A673 (cell line): ENCODE data around the gene ACADVL. TPM values are rescaled to one million over a fixed set of nuclear protein-coding genes. Genes with fewer than 3 reads are reported as not detected.

Source experiments
- BruUV-seq: library from RNA; stranded (reverse); fragments of 400-500 nt; replicated peaks from 2 replicates; lab custom pipeline; 2021; lab: Mats Ljungman, UMichigan
- CTCF ChIA-PET: fragments of 300-600 bp; sonication (Branson Sonifier 250); formaldehyde crosslinking; loops from one replicate; lab custom pipeline; 2022; ENCODE audit warnings: antibody characterized with exemption; lab: Charles Lee
- POLR2A ChIA-PET: fragments of 300-600 bp; sonication (Branson Sonifier 250); formaldehyde crosslinking; loops from one replicate; lab custom pipeline; 2022; ENCODE audit warnings: antibody characterized with exemption; ENCODE audit not compliant: low non-redundant PET; lab: Charles Lee
- DNase-seq: peaks from one replicate; pipeline ENCODE4 v3.0.0-alpha.2; 2015; ENCODE audit warnings: low spot score
- H3K27ac ChIP-seq: fragments of 200-600 bp; sonication (generic); 2 replicates; pipeline ENCODE4 v1.5.1; 2016; ENCODE audit warnings: mixed run types, low read depth, mild to moderate bottlenecking, mixed read lengths, antibody characterized with exemption, low read length; ENCODE audit not compliant: poor library complexity, severe bottlenecking
- H3K27me3 ChIP-seq: fragments of 200-600 bp; sonication (generic); replicated peaks from 2 replicates; pipeline ENCODE4 v1.6.1; 2017; ENCODE audit warnings: mixed run types, low read depth, mild to moderate bottlenecking, mixed read lengths, antibody characterized with exemption, low read length; ENCODE audit not compliant: insufficient read depth, poor library complexity
- H3K36me3 ChIP-seq: fragments of 200-600 bp; sonication (generic); 2 replicates; pipeline ENCODE4 v1.6.1; 2016; ENCODE audit warnings: mixed run types, mild to moderate bottlenecking, mixed read lengths, antibody characterized with exemption, low read length; ENCODE audit not compliant: insufficient read depth, poor library complexity, severe bottlenecking
- H3K4me1 ChIP-seq: fragments of 200-600 bp; sonication (generic); 2 replicates; pipeline ENCODE4 v1.6.1; 2017; ENCODE audit warnings: mixed run types, mild to moderate bottlenecking, mixed read lengths, antibody characterized with exemption, low read length; ENCODE audit not compliant: insufficient read depth, poor library complexity, severe bottlenecking
- H3K4me3 ChIP-seq: fragments of 200-600 bp; sonication (generic); 2 replicates; pipeline ENCODE4 v1.5.1; 2016; ENCODE audit warnings: low read depth, mixed run types, mild to moderate bottlenecking, mixed read lengths, low read length; ENCODE audit not compliant: poor library complexity, severe bottlenecking
- H3K9me3 ChIP-seq: fragments of 200-600 bp; sonication (generic); 2 replicates; pipeline ENCODE4 v1.6.1; 2016; ENCODE audit warnings: mixed run types, low read depth, mild to moderate bottlenecking, mixed read lengths, antibody characterized with exemption, low read length; ENCODE audit not compliant: poor library complexity, severe bottlenecking
- CTCF ChIP-seq: fragments of 300-800, 200-600 bp; sonication (generic); conservative IDR thresholded peaks from 2 replicates; pipeline ENCODE4 v1.5.1; 2017; ENCODE audit warnings: low read depth, mild to moderate bottlenecking, antibody characterized with exemption, low read length, moderate library complexity, mixed read lengths
- EZH2 ChIP-seq: fragments of 200-600 bp; sonication (generic); IDR thresholded peaks from 2 replicates; pipeline ENCODE4 v1.6.1; 2017; ENCODE audit warnings: borderline replicate concordance, low read depth, mild to moderate bottlenecking, mixed read lengths, antibody characterized with exemption, low read length; ENCODE audit not compliant: poor library complexity, severe bottlenecking
- intact Hi-C: fragments of 100-400 bp; cut with micrococcal nuclease; formaldehyde crosslinking; loops from one replicate; pipeline ENCODE4 v1.10.0; 2022; ENCODE audit not compliant: unreplicated experiment
- total RNA-seq: library from RNA; stranded (reverse); gene quantifications from 2 replicates; pipeline ENCODE4 v1.2.3, GENCODE V29; 2021

Gene ACADVL
- total RNA-seq, 1 experiment from 2014 or later, result 425 TPM

GRCh38 chr17:7256766-7257456 is 37.2 kb downstream of the ACADVL start:
- H3K9me3 ChIP-seq, result no peaks in the 10 kb centered on the region
- H3K4me3 ChIP-seq, result no peak overlapping the region
- no peak for DNase-seq
- POLR2A ChIA-PET, result no interaction called here
- CTCF ChIA-PET, result interaction anchor here (0.6 kb wide), 1 partner anchor 100 kb away, joined by 3 read pairs; no protein-coding TSS in a partner anchor
- no peaks in the 10 kb centered on the region for H3K27me3 ChIP-seq
- H3K27ac ChIP-seq, result no peak overlapping the region
- intact Hi-C loops, result no loop called here
- no TSS peak for BruUV-seq
- TF ChIP-seq CTCF (no peak), EZH2 (no peak)
- H3K4me1 ChIP-seq, result peaks cover 15% of the 10 kb centered on the region
- H3K36me3 ChIP-seq, result peaks cover 26% of the 10 kb centered on the region

GRCh38 chr17:7258731-7259554 is 39.2 kb downstream of the ACADVL start:
- Histone ChIP-seq H3K4me1 (peaks cover 16% of the 10 kb centered on the region), H3K4me3 (no peak overlapping the region), H3K36me3 (peaks cover 26% of the 10 kb centered on the region), H3K9me3 (no peaks in the 10 kb centered on the region), H3K27me3 (no peaks in the 10 kb centered on the region), H3K27ac (peak overlapping the region; percentile 65)
- DNase-seq, result peak; percentile 73
- intact Hi-C loops, result no loop called here
- TF ChIP-seq EZH2, result no peak
- no peak for TF ChIP-seq CTCF
- ChIA-PET CTCF (interaction anchor here (0.6 kb wide), 1 partner anchor 101 kb away, joined by 8 read pairs; no protein-coding TSS in a partner anchor), POLR2A (interaction anchor here (0.6 kb wide), 2 partner anchors 229 to 442 kb away, joined by 4 to 8 read pairs; no protein-coding TSS in a partner anchor)
- BruUV-seq, result no TSS peak

DNA sequence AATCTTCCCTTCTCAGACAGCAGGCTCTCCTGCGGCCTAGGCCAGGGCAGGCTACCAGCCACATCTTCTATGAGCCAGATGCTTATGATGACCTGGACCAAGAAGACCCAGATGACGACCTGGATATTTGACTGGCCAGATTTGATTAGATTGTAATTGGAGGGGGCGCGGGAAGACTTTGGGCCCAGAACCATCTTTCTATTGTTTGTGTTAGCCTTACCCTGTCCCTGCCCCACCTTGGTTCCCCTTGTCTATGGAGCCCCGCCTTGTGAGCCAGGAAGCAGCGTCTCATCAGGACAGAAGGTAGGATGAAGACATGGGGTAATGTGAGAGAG is 39.8 kb downstream of the ACADVL start:
- H3K27ac ChIP-seq, result peak overlapping the region; percentile 65
- H3K27me3 ChIP-seq, result no peaks in the 10 kb centered on the region
- H3K4me1 ChIP-seq, result peaks cover 16% of the 10 kb centered on the region
- intact Hi-C loops, result no loop called here
- CTCF ChIA-PET, result interaction anchor here (0.6 kb wide), 1 partner anchor 102 kb away, joined by 8 read pairs; no protein-coding TSS in a partner anchor
- no peak for DNase-seq
- BruUV-seq, result no TSS peak
- TF ChIP-seq CTCF (no peak), EZH2 (no peak)
- POLR2A ChIA-PET, result interaction anchor here (0.5 kb wide), 1 partner anchor 1669 kb away, joined by 9 read pairs; no protein-coding TSS in a partner anchor
- H3K36me3 ChIP-seq, result peaks cover 20% of the 10 kb centered on the region
- H3K9me3 ChIP-seq, result no peaks in the 10 kb centered on the region
- H3K4me3 ChIP-seq, result no peak overlapping the region
